PFSK-1 (cell line): Measurements from ENCODE around the gene PROC.
A peak's percentile ranks its signal among the peaks of the same experiment; 100 is the strongest.

ENCODE experiments used
- FOXP2 ChIP-seq: optimal IDR thresholded peaks from 2 replicates; pipeline ENCODE3; 2011; ENCODE audit warnings: borderline replicate concordance, control low read depth, inconsistent platforms; ENCODE audit not compliant: insufficient read depth; ENCODE audit errors: extremely low read length, extremely low read depth
- POLR2AphosphoS5 ChIP-seq: IDR thresholded peaks from 2 replicates; pipeline ENCODE4 v1.6.1; 2012; ENCODE audit warnings: low read depth, mild to moderate bottlenecking, control low read depth, low read length, moderate library complexity
- SIN3A ChIP-seq: IDR thresholded peaks from 2 replicates; pipeline ENCODE4 v1.6.1; 2012; ENCODE audit warnings: mild to moderate bottlenecking, low read length, moderate library complexity, borderline replicate concordance; ENCODE audit not compliant: insufficient read depth
- TAF1 ChIP-seq: IDR thresholded peaks from 2 replicates; pipeline ENCODE4 v1.6.1; 2012; ENCODE audit warnings: low read length, control low read depth, borderline replicate concordance; ENCODE audit not compliant: insufficient read depth
- TF ChIP-seq, protein P1 (sequence below), 2 experiments: IDR thresholded peaks; 2 replicates each; pipeline versions ENCODE4 v1.6.1 to v1.8.0; 2011 to 2012; ENCODE audit warnings: low read depth in 2 of 2, low read length in 2 of 2, control low read depth in 1 of 2, inconsistent platforms in 1 of 2, mild to moderate bottlenecking in 1 of 2, moderate library complexity in 1 of 2; ENCODE audit not compliant: insufficient read depth in 1 of 2

PROC gene

DNA sequence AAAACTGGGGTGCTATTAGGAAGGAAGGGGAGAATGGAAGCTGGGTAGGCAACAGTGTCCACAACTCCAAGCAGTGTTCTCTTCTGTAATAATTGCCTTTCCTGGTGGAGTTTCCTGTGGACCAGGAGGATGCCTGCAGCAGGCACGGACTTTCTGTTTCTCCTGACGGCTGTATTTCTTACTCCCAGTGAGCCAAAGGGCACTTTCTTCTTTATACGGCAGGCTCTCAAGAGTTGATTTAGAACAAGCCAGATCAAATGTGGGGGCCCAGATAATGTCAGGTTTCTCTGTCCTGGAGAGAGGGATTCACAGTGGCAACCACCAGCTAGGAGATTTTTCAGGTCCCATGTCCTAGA is 13.0 kb upstream of the PROC start:
- no peak for TF ChIP-seq TAF1
- TF ChIP-seq, protein P1, sequence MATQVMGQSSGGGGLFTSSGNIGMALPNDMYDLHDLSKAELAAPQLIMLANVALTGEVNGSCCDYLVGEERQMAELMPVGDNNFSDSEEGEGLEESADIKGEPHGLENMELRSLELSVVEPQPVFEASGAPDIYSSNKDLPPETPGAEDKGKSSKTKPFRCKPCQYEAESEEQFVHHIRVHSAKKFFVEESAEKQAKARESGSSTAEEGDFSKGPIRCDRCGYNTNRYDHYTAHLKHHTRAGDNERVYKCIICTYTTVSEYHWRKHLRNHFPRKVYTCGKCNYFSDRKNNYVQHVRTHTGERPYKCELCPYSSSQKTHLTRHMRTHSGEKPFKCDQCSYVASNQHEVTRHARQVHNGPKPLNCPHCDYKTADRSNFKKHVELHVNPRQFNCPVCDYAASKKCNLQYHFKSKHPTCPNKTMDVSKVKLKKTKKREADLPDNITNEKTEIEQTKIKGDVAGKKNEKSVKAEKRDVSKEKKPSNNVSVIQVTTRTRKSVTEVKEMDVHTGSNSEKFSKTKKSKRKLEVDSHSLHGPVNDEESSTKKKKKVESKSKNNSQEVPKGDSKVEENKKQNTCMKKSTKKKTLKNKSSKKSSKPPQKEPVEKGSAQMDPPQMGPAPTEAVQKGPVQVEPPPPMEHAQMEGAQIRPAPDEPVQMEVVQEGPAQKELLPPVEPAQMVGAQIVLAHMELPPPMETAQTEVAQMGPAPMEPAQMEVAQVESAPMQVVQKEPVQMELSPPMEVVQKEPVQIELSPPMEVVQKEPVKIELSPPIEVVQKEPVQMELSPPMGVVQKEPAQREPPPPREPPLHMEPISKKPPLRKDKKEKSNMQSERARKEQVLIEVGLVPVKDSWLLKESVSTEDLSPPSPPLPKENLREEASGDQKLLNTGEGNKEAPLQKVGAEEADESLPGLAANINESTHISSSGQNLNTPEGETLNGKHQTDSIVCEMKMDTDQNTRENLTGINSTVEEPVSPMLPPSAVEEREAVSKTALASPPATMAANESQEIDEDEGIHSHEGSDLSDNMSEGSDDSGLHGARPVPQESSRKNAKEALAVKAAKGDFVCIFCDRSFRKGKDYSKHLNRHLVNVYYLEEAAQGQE (IDR thresholded peaks at IDR 0.05; ENCODE audit: insufficient read depth in 1 of 2, low read depth in 2 of 2, low read length in 2 of 2): no peak
- no peak for TF ChIP-seq FOXP2
- TF ChIP-seq SIN3A: no peak
- TF ChIP-seq POLR2AphosphoS5: no peak

DNA sequence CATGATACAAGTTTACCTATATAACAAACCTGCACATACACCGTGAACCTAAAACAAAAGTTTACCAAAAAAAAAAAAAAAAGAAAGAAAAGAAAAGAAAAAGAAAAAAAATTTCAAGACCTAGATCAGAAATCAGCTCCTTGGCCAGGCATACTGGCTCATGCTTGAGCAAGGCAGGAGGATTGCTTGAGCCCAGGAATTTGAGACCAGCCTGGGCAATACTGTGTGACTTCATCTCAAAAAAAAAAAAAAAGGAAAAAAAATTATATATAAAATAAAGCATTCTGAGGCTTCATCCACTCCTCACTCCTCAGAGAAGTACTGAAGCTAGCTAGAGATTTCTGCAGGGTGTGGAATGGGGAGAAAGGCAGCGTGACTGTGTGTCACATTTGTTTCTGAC is 11.8 kb upstream of the PROC start:
- TF ChIP-seq SIN3A (no peak), TAF1 (no peak), POLR2AphosphoS5 (no peak), FOXP2 (no peak)
- TF ChIP-seq, protein P1 (IDR thresholded peaks at IDR 0.05; ENCODE audit: insufficient read depth in 1 of 2, low read depth in 2 of 2, low read length in 2 of 2): no peak

DNA sequence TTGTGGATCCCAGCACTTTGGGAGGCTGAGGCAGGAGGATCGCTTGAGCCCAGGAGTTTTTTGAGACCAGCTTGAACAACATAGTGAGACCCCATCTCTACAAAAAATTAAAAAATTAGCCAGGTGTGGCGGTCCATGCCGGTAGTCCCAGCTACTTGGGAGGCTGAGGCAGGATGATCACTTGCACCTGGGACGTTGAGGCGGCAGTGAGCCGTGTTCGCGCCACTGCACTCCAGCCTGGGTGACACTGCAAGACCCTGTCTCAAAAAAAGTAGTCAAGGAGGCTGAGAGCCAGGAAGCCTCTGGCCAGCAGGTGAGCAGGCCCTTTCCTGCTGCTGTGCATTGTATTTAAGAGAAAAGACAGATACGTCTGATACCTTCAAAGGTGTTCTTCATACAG is 11.1 kb upstream of the PROC start:
- TF ChIP-seq POLR2AphosphoS5 (no peak), SIN3A (no peak), FOXP2 (no peak), TAF1 (no peak)
- TF ChIP-seq, protein P1 (IDR thresholded peaks at IDR 0.05; ENCODE audit: insufficient read depth in 1 of 2, low read depth in 2 of 2, low read length in 2 of 2): no peak

DNA sequence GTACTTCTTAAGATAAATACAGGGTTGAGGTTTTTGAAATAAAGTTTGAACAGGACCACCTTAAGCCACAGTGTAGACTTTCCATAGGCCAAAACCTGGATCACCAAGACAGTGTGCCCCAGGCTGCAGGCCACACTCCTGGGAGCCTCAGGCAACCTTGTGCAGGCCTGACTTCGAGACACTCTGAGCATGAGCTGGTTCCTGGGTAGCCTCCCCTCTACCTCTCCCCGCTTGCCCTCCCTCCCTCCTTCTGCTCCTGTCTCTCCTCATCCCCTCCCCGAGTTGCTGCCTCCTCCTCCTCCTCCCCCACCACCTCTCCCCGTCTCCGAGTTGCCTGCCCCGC is 10.6 kb upstream of the PROC start:
- TF ChIP-seq FOXP2 (no peak), POLR2AphosphoS5 (0 out of 2 replicates have a peak, but pooled peaks have one; percentile 6), SIN3A (no peak), TAF1 (no peak)
- TF ChIP-seq, protein P1 (IDR thresholded peaks at IDR 0.05; ENCODE audit: insufficient read depth in 1 of 2, low read depth in 2 of 2, low read length in 2 of 2): no peak

DNA sequence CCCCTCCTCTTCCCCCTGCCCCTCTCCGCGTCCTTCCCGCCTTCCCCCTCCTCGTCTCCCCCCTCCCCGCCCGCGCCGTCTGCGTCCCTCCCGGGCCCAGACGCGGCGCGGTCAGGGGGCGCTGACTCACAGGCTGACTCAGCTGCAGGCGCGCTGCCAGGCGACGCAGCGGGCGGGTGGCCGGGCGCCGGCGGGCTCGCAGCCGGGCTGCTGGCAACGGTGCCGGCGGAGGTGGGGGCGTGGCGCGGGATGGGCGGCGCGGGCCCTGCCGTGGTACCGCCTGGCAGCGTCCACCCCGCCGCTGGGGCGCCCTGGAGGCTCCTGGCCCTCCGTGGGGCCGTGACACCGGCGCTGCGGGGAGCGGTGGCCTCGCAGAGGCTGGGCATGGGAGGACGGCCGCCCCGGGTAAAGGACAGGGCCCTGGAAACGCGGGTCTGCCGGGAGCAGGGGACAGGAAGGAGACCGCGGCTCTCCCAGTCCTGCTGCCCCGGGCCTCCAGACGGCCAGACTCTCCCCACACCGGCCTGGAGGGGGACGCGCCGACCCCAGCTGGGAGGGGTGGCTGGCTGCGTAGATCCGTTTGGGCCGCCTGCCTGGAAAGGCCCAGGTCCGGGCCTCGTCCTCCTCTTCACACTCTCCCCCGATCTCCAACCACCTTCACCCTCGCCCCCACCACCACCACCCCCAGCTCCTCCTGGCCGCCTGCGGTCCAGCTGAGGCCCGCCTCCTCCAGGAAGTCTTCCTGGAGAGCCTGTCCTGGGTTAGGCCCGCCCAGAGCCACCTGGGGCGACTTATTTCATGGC is 10.0 kb upstream of the PROC start:
- TF ChIP-seq TAF1 (peak; percentile 41; the same call in 1 of the 2 replicates), SIN3A (no peak), POLR2AphosphoS5 (peak; percentile 50; the same call in 1 of the 2 replicates)
